Caco-2 (cell line): ENCODE results near the gene TSPAN9. TPM values are rescaled to one million over a fixed set of nuclear protein-coding genes. Genes with fewer than 3 reads are reported as not detected.

ENCODE experiments used
- BruUV-seq: library from RNA; stranded (reverse); fragments of 400-500 nt; replicated peaks from 2 replicates; lab custom pipeline; 2021; lab: Mats Ljungman, UMichigan
- CTCF ChIA-PET: fragments of 300-600 bp; sonication (Branson Sonifier 250); formaldehyde crosslinking; loops from one replicate; lab custom pipeline; 2022; ENCODE audit warnings: antibody characterized with exemption; lab: Charles Lee
- POLR2A ChIA-PET: fragments of 300-600 bp; sonication (Branson Sonifier 250); formaldehyde crosslinking; loops from one replicate; lab custom pipeline; 2022; ENCODE audit warnings: antibody characterized with exemption; lab: Charles Lee
- DNase-seq, 2 experiments: peaks; one replicate each; pipeline versions ENCODE4 v3.0.0 to v3.0.0-alpha.2; 2020 to 2022
- H3K27me3 ChIP-seq: replicated peaks from 2 replicates; pipeline ENCODE4 v1.6.0; 2011; ENCODE audit warnings: low read length; ENCODE audit not compliant: control insufficient read depth, insufficient read depth
- H3K36me3 ChIP-seq: 2 replicates; pipeline ENCODE4 v1.5.1; 2011; ENCODE audit warnings: low read length; ENCODE audit not compliant: control insufficient read depth, insufficient read depth
- H3K4me1 ChIP-seq: fragments of 250-450 bp; sonication (Bioruptor Pico); 2 replicates; pipeline ENCODE4 v1.5.1; 2020; ENCODE audit warnings: mild to moderate bottlenecking
- H3K4me3 ChIP-seq: 2 replicates; pipeline ENCODE4 v1.5.1; 2011; ENCODE audit warnings: low read depth, mild to moderate bottlenecking, control low read depth, low read length
- H3K9me3 ChIP-seq: fragments of 250-450 bp; sonication (Bioruptor Pico); 2 replicates; pipeline ENCODE4 v1.5.1; 2020; ENCODE audit warnings: mild to moderate bottlenecking, moderate library complexity
- H3K27ac Mint-ChIP-seq: one replicate; pipeline ENCODE4 v1.8.0; 2022; ENCODE audit warnings: mixed read lengths; ENCODE audit not compliant: unreplicated experiment
- H3K27me3 Mint-ChIP-seq: one replicate; pipeline ENCODE4 v1.8.0; 2022; ENCODE audit warnings: mixed read lengths; ENCODE audit not compliant: insufficient read depth, unreplicated experiment
- H3K36me3 Mint-ChIP-seq: one replicate; pipeline ENCODE4 v1.8.0; 2022; ENCODE audit warnings: mild to moderate bottlenecking, mixed read lengths; ENCODE audit not compliant: insufficient read depth, unreplicated experiment
- H3K4me1 Mint-ChIP-seq: one replicate; pipeline ENCODE4 v1.8.0; 2022; ENCODE audit warnings: low read depth, mixed read lengths; ENCODE audit not compliant: unreplicated experiment
- H3K4me3 Mint-ChIP-seq: one replicate; pipeline ENCODE4 v1.8.0; 2022; ENCODE audit warnings: mild to moderate bottlenecking, moderate library complexity, mixed read lengths; ENCODE audit not compliant: unreplicated experiment
- H3K9me3 Mint-ChIP-seq: one replicate; pipeline ENCODE4 v1.8.0; 2022; ENCODE audit warnings: mixed read lengths; ENCODE audit not compliant: unreplicated experiment
- CTCF ChIP-seq, 2 experiments: fragments of 200-600 bp in 1 of 2; IDR thresholded peaks; 1 replicate in 1 of 2; 2 replicates in 1 of 2; pipeline versions ENCODE4 v1.5.1 to v1.8.0; 2011 to 2022; ENCODE audit warnings: antibody characterized with exemption in 1 of 2, control low read depth in 1 of 2, inconsistent platforms in 1 of 2, low read depth in 1 of 2, low read length in 1 of 2, mild to moderate bottlenecking in 1 of 2, moderate library complexity in 1 of 2; ENCODE audit not compliant: insufficient read depth in 1 of 2, severe bottlenecking in 1 of 2, unreplicated experiment in 1 of 2
- intact Hi-C: fragments of 100-400 bp; cut with micrococcal nuclease; formaldehyde crosslinking; loops from one replicate; pipeline ENCODE4 v1.10.0; 2022; ENCODE audit not compliant: unreplicated experiment
- total RNA-seq: library from RNA; stranded (reverse); gene quantifications from 2 replicates; pipeline ENCODE4 v1.2.3, GENCODE V29; 2022

TSPAN9 gene
- total RNA-seq, 1 experiment from 2014 or later: 49.1 TPM

DNA sequence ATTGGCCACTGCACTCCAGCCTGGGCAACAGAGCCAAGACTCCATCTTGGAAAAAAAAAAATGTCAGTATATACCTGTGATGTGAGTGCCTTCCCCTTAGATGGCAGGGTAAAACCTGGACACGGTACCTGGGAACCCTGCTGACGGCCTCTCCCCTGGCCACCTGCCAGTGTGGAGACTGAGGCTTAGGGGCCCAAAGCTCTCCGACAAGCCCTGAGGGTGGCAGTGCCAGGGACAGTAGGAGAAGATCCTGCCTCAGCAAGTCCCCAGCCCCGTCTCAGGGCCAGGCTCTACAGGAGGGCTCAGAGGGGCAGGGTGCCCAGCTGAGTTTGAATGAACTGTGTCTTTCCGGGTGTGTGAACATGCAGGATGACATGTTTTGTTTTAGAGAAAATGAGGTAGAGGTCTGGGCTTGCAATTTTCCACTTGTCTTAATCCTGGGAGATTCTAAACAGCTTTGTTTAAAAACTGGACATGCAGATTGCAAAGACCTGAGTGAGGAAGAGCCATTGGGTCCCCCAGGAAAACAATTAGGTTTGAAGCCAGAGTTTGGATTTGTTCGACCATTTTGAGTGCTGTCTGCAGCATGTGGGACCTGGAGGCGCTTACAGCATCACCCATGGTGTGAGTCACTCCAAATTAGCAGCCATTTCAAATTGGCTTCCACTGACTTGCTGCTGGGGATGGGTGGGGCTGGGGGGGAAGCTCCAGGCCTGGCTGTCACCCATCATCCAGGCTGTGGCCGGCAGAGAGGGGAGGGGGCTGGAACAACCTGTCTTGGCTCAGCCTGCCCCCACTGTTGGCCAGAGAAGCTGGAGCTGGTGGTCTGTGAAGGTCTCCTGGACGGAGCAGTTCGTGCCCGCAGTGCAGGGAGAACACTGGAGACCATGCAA is 10.8 kb downstream of the TSPAN9 start:
- intact Hi-C loops: no loop called here
- Mint-ChIP-seq H3K4me1 (peaks cover 24% of the 10 kb centered on the region), H3K9me3 (no peaks in the 10 kb centered on the region), H3K36me3 (no peaks in the 10 kb centered on the region), H3K27ac (peak overlapping the region; percentile 40), H3K4me3 (no peak overlapping the region), H3K27me3 (no peaks in the 10 kb centered on the region)
- no peaks in the 10 kb centered on the region for H3K27me3 ChIP-seq
- no peak for DNase-seq
- H3K9me3 ChIP-seq: no peaks in the 10 kb centered on the region
- H3K4me3 ChIP-seq: no peak overlapping the region
- peaks cover 41% of the 10 kb centered on the region for H3K4me1 ChIP-seq
- H3K36me3 ChIP-seq: no peaks in the 10 kb centered on the region; the same call in 1 of the 2 replicates
- CTCF ChIA-PET: no interaction called here
- BruUV-seq: no TSS peak
- POLR2A ChIA-PET: no interaction called here
- no peak for TF ChIP-seq CTCF (IDR thresholded peaks at IDR 0.05; ENCODE audit: insufficient read depth in 1 of 2, low read depth in 1 of 2, low read length in 1 of 2, severe bottlenecking in 1 of 2, unreplicated experiment in 1 of 2)

- Mint-ChIP-seq H3K4me3 (no peak overlapping the region), H3K9me3 (no peaks in the 10 kb centered on the region), H3K36me3 (no peaks in the 10 kb centered on the region), H3K27ac (no peak overlapping the region), H3K4me1 (peaks cover 18% of the 10 kb centered on the region), H3K27me3 (no peaks in the 10 kb centered on the region)
- Histone ChIP-seq H3K4me3 (no peak overlapping the region), H3K4me1 (peaks cover 25% of the 10 kb centered on the region), H3K9me3 (no peaks in the 10 kb centered on the region), H3K36me3 (no peaks in the 10 kb centered on the region; the same call in 1 of the 2 replicates), H3K27me3 (no peaks in the 10 kb centered on the region)
- BruUV-seq: no TSS peak
- no peak for TF ChIP-seq CTCF (IDR thresholded peaks at IDR 0.05; ENCODE audit: insufficient read depth in 1 of 2, low read depth in 1 of 2, low read length in 1 of 2, severe bottlenecking in 1 of 2, unreplicated experiment in 1 of 2)
- intact Hi-C loops: no loop called here
- no peak for DNase-seq
- CTCF ChIA-PET: no interaction called here
- POLR2A ChIA-PET: no interaction called here
Measured at GRCh38 chr12:3089588-3089987, 12.4 kb downstream of the TSPAN9 start.

DNA sequence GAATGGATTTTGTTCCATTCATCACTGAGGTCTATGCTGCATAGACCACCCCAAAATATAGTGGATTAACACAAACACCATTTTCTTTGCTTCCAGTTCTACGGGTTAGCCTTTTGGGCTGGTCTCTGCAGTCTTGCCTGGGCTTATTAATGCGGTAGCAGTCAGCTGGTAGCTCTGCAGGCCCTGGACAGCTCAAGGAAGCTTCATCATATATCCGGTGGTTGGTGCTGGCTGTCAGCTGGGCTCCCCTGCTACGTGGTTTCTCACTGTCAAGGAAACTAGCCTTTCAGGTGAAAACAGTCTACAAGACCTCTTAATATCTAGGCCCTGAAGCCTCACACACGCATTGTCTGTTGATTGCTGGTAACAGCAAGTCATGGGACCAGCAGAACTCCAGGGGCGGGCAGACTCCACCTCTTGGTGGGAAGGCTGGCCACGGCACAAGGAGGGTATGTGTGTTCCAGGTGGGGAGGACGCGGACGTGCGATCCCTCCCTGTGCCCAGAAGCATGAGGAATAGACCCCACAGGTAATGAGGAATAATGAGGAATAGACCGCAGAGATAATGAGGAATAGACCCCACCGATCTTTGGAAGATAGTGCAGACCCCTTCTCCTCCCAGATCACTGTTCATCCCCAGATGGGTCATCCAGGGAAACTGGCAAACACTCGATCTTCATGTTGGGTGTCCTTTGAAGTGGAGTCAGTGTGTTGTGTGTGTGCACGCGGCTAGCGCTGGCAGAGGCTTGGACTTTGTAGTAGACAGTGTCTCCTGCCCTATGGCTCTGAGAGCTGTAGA is 13.3 kb downstream of the TSPAN9 start:
- no peaks in the 10 kb centered on the region for H3K9me3 ChIP-seq
- POLR2A ChIA-PET: no interaction called here
- intact Hi-C loops: no loop called here
- Mint-ChIP-seq H3K27ac (no peak overlapping the region), H3K27me3 (no peaks in the 10 kb centered on the region), H3K4me1 (peaks cover 16% of the 10 kb centered on the region), H3K4me3 (no peak overlapping the region), H3K36me3 (no peaks in the 10 kb centered on the region), H3K9me3 (no peaks in the 10 kb centered on the region)
- peaks cover 17% of the 10 kb centered on the region for H3K4me1 ChIP-seq
- no peak for DNase-seq
- no peaks in the 10 kb centered on the region for H3K27me3 ChIP-seq
- H3K4me3 ChIP-seq: no peak overlapping the region
- no TSS peak for BruUV-seq
- no peak for TF ChIP-seq CTCF (IDR thresholded peaks at IDR 0.05; ENCODE audit: insufficient read depth in 1 of 2, low read depth in 1 of 2, low read length in 1 of 2, severe bottlenecking in 1 of 2, unreplicated experiment in 1 of 2)
- CTCF ChIA-PET: no interaction called here
- H3K36me3 ChIP-seq: no peaks in the 10 kb centered on the region; the same call in 1 of the 2 replicates
